ENCODE results near the gene LNX1. TPM values are rescaled to one million over a fixed set of nuclear protein-coding genes. Genes with fewer than 3 reads are reported as not detected.

The LNX1 gene
- total RNA-seq, 1 donor from 2014 or later, result 0.34 TPM

GRCh38 chr4:53520116-53520515 is 71.2 kb downstream of the LNX1 start:
- Histone ChIP-seq H3K4me1 (peaks cover 12% of the 10 kb centered on the region), H3K9me3 (ENCODE audit: low read depth) (no peaks in the 10 kb centered on the region), H4K20me1 (ENCODE audit: low read depth) (no peaks in the 10 kb centered on the region), H3K4me2 (peak overlapping the region; percentile 13), H3K36me3 (no peaks in the 10 kb centered on the region), H3K27me3 (no peaks in the 10 kb centered on the region), H3K4me3 (no peak overlapping the region), H3K79me2 (ENCODE audit: low read depth) (no peaks in the 10 kb centered on the region), H3K9ac (no peak overlapping the region), H3K27ac (no peak overlapping the region), H3F3A (ENCODE audit: low read depth) (no peaks in the 10 kb centered on the region), H2AFZ (replicated peaks) (no peak overlapping the region)
- H3K27ac Mint-ChIP-seq, result no peak overlapping the region
- DNase-seq (ENCODE audit: low spot score), result peak; percentile 51
- TF ChIP-seq CTCF (IDR thresholded peaks at IDR 0.05) (no peak), EZH2phosphoT487 (IDR thresholded peaks at IDR 0.05) (no peak), EZH2 (IDR thresholded peaks at IDR 0.05) (no peak)
- no peaks in the 10 kb centered on the region for H3K36me3 Mint-ChIP-seq
- no peak overlapping the region for H3K4me3 Mint-ChIP-seq
- H3K4me1 Mint-ChIP-seq, result peaks cover 11% of the 10 kb centered on the region
- H3K9me3 Mint-ChIP-seq, result no peaks in the 10 kb centered on the region
- H3K27me3 Mint-ChIP-seq (ENCODE audit: insufficient read depth, low read depth), result peaks cover 2% of the 10 kb centered on the region

- Histone ChIP-seq H3K4me1 (peaks cover 12% of the 10 kb centered on the region), H3K79me2 (ENCODE audit: low read depth) (no peaks in the 10 kb centered on the region), H2AFZ (replicated peaks) (no peak overlapping the region), H3K4me2 (no peak overlapping the region), H4K20me1 (ENCODE audit: low read depth) (no peaks in the 10 kb centered on the region), H3K36me3 (no peaks in the 10 kb centered on the region), H3F3A (ENCODE audit: low read depth) (no peaks in the 10 kb centered on the region), H3K4me3 (no peak overlapping the region), H3K27me3 (no peaks in the 10 kb centered on the region), H3K9ac (no peak overlapping the region), H3K9me3 (ENCODE audit: low read depth) (no peaks in the 10 kb centered on the region), H3K27ac (no peak overlapping the region)
- Mint-ChIP-seq H3K4me1 (peaks cover 11% of the 10 kb centered on the region), H3K4me3 (no peak overlapping the region), H3K9me3 (no peaks in the 10 kb centered on the region), H3K27me3 (ENCODE audit: insufficient read depth, low read depth) (peaks cover 2% of the 10 kb centered on the region), H3K27ac (no peak overlapping the region), H3K36me3 (no peaks in the 10 kb centered on the region)
- no peak for DNase-seq (ENCODE audit: low spot score)
- TF ChIP-seq CTCF (IDR thresholded peaks at IDR 0.05), result no peak
- TF ChIP-seq EZH2 (IDR thresholded peaks at IDR 0.05), result no peak
- TF ChIP-seq EZH2phosphoT487 (IDR thresholded peaks at IDR 0.05), result no peak
These were observed 72.5 kb downstream of the LNX1 start for GRCh38 chr4:53518807-53519206.

GRCh38 chr4:53515076-53515475 is 76.2 kb downstream of the LNX1 start:
- no peak overlapping the region for H3K4me3 Mint-ChIP-seq
- H3K27me3 Mint-ChIP-seq (ENCODE audit: insufficient read depth, low read depth), result peaks cover 2% of the 10 kb centered on the region
- H3K9me3 Mint-ChIP-seq, result no peaks in the 10 kb centered on the region

More at GRCh38 chr4:53515076-53515475, 76.2 kb downstream of the LNX1 start:
- H3K27ac ChIP-seq, result no peak overlapping the region
- Mint-ChIP-seq H3K36me3 (no peaks in the 10 kb centered on the region), H3K27ac (no peak overlapping the region), H3K4me1 (peaks cover 6% of the 10 kb centered on the region)
- no peaks in the 10 kb centered on the region for H3F3A ChIP-seq (ENCODE audit: low read depth)
- no peak overlapping the region for H3K4me2 ChIP-seq
- peaks cover 5% of the 10 kb centered on the region for H3K4me1 ChIP-seq
- DNase-seq (ENCODE audit: low spot score), result no peak
- no peak overlapping the region for H3K9ac ChIP-seq
- no peaks in the 10 kb centered on the region for H3K27me3 ChIP-seq
- H3K4me3 ChIP-seq, result no peak overlapping the region
- no peak overlapping the region for H2AFZ ChIP-seq (replicated peaks)
- no peaks in the 10 kb centered on the region for H3K9me3 ChIP-seq (ENCODE audit: low read depth)
- TF ChIP-seq CTCF (IDR thresholded peaks at IDR 0.05), result no peak
- TF ChIP-seq EZH2 (IDR thresholded peaks at IDR 0.05), result no peak
- no peaks in the 10 kb centered on the region for H3K79me2 ChIP-seq (ENCODE audit: low read depth)
- H3K36me3 ChIP-seq, result no peaks in the 10 kb centered on the region
- H4K20me1 ChIP-seq (ENCODE audit: low read depth), result no peaks in the 10 kb centered on the region

All from neural progenitor cell (in vitro differentiated cells).